HG02642 (cell line): Measurements from ENCODE around the gene PRKCE.

Experiments used
- ATAC-seq: cut with Tn5 transposase; IDR thresholded peaks from one replicate; pipeline ENCODE4 v1.9.1; 2021; ENCODE audit warnings: mild to moderate bottlenecking; ENCODE audit not compliant: unreplicated experiment, poor library complexity

Gene PRKCE

GRCh38 chr2:45745231-45745630, 93.8 kb downstream of the PRKCE start:
- no peak for ATAC-seq

- ATAC-seq, result no peak
Observed at GRCh38 chr2:45746888-45747287, 95.4 kb downstream of the PRKCE start.

- no peak for ATAC-seq
Observed at GRCh38 chr2:45747363-45747762, 95.9 kb downstream of the PRKCE start.

- no peak for ATAC-seq
Observed at GRCh38 chr2:45748239-45748638, 96.8 kb downstream of the PRKCE start.

GRCh38 chr2:45750001-45750400, 98.5 kb downstream of the PRKCE start:
- ATAC-seq, result no peak

GRCh38 chr2:45750484-45750883, 99.0 kb downstream of the PRKCE start:
- ATAC-seq, result no peak

- no peak for ATAC-seq
Observed at GRCh38 chr2:45753381-45753780, 101.9 kb downstream of the PRKCE start.

GRCh38 chr2:45754131-45755010, 102.9 kb downstream of the PRKCE start:
- no peak for ATAC-seq

GRCh38 chr2:45755585-45756335, 104.3 kb downstream of the PRKCE start:
- no peak for ATAC-seq

- ATAC-seq, result no peak
Observed at GRCh38 chr2:45758018-45758417, 106.5 kb downstream of the PRKCE start.

- no peak for ATAC-seq
Observed at GRCh38 chr2:45759310-45759851, 107.9 kb downstream of the PRKCE start.

GRCh38 chr2:45761635-45762034, 110.2 kb downstream of the PRKCE start:
- ATAC-seq, result no peak

GRCh38 chr2:45763255-45763654, 111.8 kb downstream of the PRKCE start:
- no peak for ATAC-seq

GRCh38 chr2:45763797-45764196, 112.3 kb downstream of the PRKCE start:
- ATAC-seq, result no peak

- ATAC-seq, result no peak
Observed at GRCh38 chr2:45765007-45765727, 113.7 kb downstream of the PRKCE start.

GRCh38 chr2:45765728-45766254, 114.3 kb downstream of the PRKCE start:
- no peak for ATAC-seq

- no peak for ATAC-seq
Observed at GRCh38 chr2:45768208-45768607, 116.7 kb downstream of the PRKCE start.

GRCh38 chr2:45769056-45769455, 117.6 kb downstream of the PRKCE start:
- ATAC-seq, result no peak

GRCh38 chr2:45769854-45770576, 118.5 kb downstream of the PRKCE start:
- no peak for ATAC-seq

GRCh38 chr2:45770811-45771210, 119.3 kb downstream of the PRKCE start:
- ATAC-seq, result no peak
